IgD-negative memory B cell (primary cell): ENCODE measurements around the gene METTL15. TPM values are rescaled to one million over a fixed set of nuclear protein-coding genes. Genes with fewer than 3 reads are reported as not detected.

Source experiments
- H3K27ac Mint-ChIP-seq, 3 donors: one replicate each; pipeline ENCODE4 v1.8.0; 2020 to 2022; ENCODE audit warnings: mild to moderate bottlenecking in 3 of 3, mixed read lengths in 3 of 3, moderate library complexity in 1 of 3
- H3K27me3 Mint-ChIP-seq: one replicate; pipeline ENCODE4 v1.8.0; 2021; ENCODE audit warnings: mixed read lengths
- H3K36me3 Mint-ChIP-seq: one replicate; pipeline ENCODE4 v1.8.0; 2020; ENCODE audit warnings: mild to moderate bottlenecking, mixed read lengths
- H3K4me1 Mint-ChIP-seq, 3 donors: one replicate each; pipeline ENCODE4 v1.8.0; 2020 to 2022; ENCODE audit warnings: mixed read lengths in 3 of 3, mild to moderate bottlenecking in 1 of 3
- H3K4me3 Mint-ChIP-seq, 4 donors: one replicate each; pipeline ENCODE4 v1.8.0; 2020 to 2022; ENCODE audit warnings: mild to moderate bottlenecking in 4 of 4, mixed read lengths in 4 of 4, moderate library complexity in 3 of 4
- H3K9me3 Mint-ChIP-seq, 3 donors: one replicate each; pipeline ENCODE4 v1.8.0; 2020 to 2021; ENCODE audit warnings: mixed read lengths in 3 of 3, mild to moderate bottlenecking in 1 of 3
- polyA plus RNA-seq: library from polyadenylated mRNA; unstranded; fragments of 300-500 nt; fragmentation: Illumina TruSeq; gene quantifications from one replicate; pipeline ENCODE4 v1.2.3, GENCODE V29; 2021

The METTL15 gene
- polyA plus RNA-seq, 1 donor from 2014 or later, result 4.8 TPM

DNA sequence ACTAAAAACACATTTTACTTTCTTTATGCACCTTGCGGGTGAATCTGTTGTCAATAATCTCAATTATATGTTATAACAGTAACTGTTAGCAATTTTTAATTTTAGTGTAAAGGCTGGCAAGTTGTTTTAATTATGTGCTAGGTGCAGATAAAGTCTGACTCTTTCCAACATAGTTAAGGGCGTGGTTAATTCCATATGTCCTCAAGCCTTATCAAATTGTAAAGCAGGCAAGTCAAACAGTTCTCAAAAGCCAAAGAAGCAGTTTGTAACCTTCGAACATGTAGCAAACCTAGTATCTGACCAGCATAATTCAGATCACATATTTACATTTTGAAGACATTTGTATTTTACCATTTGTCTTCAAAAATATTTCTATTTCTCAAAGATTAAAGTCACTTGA, 29.2 kb downstream of the METTL15 start:
- no peaks in the 10 kb centered on the region for H3K27me3 Mint-ChIP-seq
- no peak overlapping the region for H3K4me3 Mint-ChIP-seq
- no peak overlapping the region for H3K27ac Mint-ChIP-seq
- H3K9me3 Mint-ChIP-seq, result peaks cover 7 to 39% (median 11%) of the 10 kb centered on the region in 3 donors
- peaks cover 0 to under 1% (median 0%) of the 10 kb centered on the region in 3 donors for H3K4me1 Mint-ChIP-seq
- peaks cover 19% of the 10 kb centered on the region for H3K36me3 Mint-ChIP-seq

DNA sequence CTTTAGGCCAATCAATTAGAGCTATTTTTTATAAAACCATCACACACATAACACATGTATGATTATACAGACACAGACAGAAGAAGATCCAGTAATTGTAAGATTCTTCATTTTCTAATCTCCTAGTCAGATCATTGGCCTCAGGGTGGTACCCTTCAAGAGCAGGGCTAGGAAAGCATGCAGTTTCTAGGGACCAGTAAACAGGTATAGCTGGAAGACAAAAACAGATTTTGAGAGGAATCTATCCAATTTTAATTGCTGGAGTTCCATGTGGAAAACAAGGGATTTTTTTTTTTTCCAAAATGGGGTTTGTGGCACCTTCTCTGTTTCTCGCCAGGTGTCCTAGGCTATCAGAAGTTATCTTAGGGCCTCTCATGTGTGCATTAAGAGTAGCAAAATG, 29.6 kb downstream of the METTL15 start:
- Mint-ChIP-seq H3K4me3 (no peak overlapping the region), H3K4me1 (peaks cover 0 to 6% (median 3%) of the 10 kb centered on the region in 3 donors), H3K27me3 (no peaks in the 10 kb centered on the region), H3K9me3 (peaks cover 7 to 39% (median 11%) of the 10 kb centered on the region in 3 donors), H3K27ac (no peak overlapping the region), H3K36me3 (peaks cover 21% of the 10 kb centered on the region)

- Mint-ChIP-seq H3K27me3 (no peaks in the 10 kb centered on the region), H3K4me3 (peak overlapping the region in 2 of 4 donors; percentile 22 to 51), H3K4me1 (peaks cover 2 to 14% (median 7%) of the 10 kb centered on the region in 3 donors), H3K27ac (no peak overlapping the region), H3K9me3 (peaks cover 7 to 39% (median 11%) of the 10 kb centered on the region in 3 donors), H3K36me3 (peaks cover 14% of the 10 kb centered on the region)
Measured at GRCh38 chr11:28139841-28140415, 31.7 kb downstream of the METTL15 start.

- H3K9me3 Mint-ChIP-seq, result peaks cover 4 to 34% (median 11%) of the 10 kb centered on the region in 3 donors
- H3K36me3 Mint-ChIP-seq, result peaks cover 13% of the 10 kb centered on the region
- peaks cover 2 to 14% (median 7%) of the 10 kb centered on the region in 3 donors for H3K4me1 Mint-ChIP-seq
- no peaks in the 10 kb centered on the region for H3K27me3 Mint-ChIP-seq
- H3K4me3 Mint-ChIP-seq, result no peak overlapping the region
- peak overlapping the region in 1 of 3 donors; percentile 43 for H3K27ac Mint-ChIP-seq
Measured at GRCh38 chr11:28140689-28141455, 32.7 kb downstream of the METTL15 start.

- Mint-ChIP-seq H3K4me3 (no peak overlapping the region), H3K4me1 (peaks cover 2 to 14% (median 7%) of the 10 kb centered on the region in 3 donors), H3K9me3 (peaks cover 3 to 21% (median 9%) of the 10 kb centered on the region in 3 donors), H3K36me3 (peaks cover 10% of the 10 kb centered on the region), H3K27ac (no peak overlapping the region), H3K27me3 (no peaks in the 10 kb centered on the region)
Measured at GRCh38 chr11:28142724-28143123, 34.5 kb downstream of the METTL15 start.

DNA sequence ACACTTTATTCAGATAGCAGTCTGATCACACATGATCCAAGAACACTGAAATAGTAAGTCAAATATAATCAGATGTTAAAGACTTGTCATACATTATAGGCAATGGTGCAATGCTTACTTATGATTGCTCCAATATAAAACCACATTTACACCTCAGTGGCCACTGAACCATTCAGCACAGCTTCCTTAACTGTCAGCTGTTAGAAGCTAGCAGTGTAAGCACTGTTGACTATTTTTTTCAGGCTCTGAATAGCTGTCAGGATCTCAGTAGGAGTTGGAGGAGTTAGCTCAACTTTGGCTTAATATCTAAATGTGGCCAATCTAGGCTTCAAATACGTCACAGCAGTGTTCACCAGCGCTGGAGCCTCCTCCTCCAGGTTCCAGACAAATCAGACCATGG, 36.6 kb downstream of the METTL15 start:
- Mint-ChIP-seq H3K4me3 (no peak overlapping the region), H3K4me1 (peaks cover 2 to 14% (median 7%) of the 10 kb centered on the region in 3 donors), H3K9me3 (peaks cover 2 to 9% (median 2%) of the 10 kb centered on the region in 3 donors), H3K27ac (no peak overlapping the region), H3K36me3 (peaks cover 6% of the 10 kb centered on the region), H3K27me3 (no peaks in the 10 kb centered on the region)

GRCh38 chr11:28146123-28146751, 38.0 kb downstream of the METTL15 start:
- Mint-ChIP-seq H3K9me3 (peaks cover 0 to under 1% (median under 1%) of the 10 kb centered on the region in 3 donors), H3K4me1 (peaks cover 2 to 14% (median 7%) of the 10 kb centered on the region in 3 donors), H3K4me3 (no peak overlapping the region), H3K27ac (no peak overlapping the region), H3K27me3 (no peaks in the 10 kb centered on the region), H3K36me3 (peaks cover 9% of the 10 kb centered on the region)

DNA sequence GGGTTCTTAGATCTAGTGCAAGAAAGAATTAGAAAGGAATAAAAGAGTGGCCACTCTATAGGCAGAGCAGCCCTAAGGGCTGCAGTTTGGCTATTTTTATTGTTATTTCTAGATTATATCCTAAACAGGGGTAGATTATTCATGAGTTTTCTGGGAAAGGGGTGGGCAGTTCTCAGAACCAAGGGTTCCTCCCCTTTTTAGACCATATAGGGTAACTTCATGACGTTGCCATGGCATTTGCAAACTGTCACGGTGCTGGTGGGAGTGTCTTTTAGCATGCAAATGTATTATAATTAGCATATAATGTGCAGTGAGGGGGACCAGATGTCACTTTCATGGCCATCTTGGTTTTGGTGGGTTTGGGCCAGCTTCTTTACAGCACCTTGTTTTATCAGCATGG, 44.6 kb downstream of the METTL15 start:
- Mint-ChIP-seq H3K27ac (no peak overlapping the region), H3K4me3 (no peak overlapping the region), H3K4me1 (no peaks in the 10 kb centered on the region), H3K36me3 (peaks cover 5% of the 10 kb centered on the region), H3K9me3 (no peaks in the 10 kb centered on the region), H3K27me3 (no peaks in the 10 kb centered on the region)

GRCh38 chr11:28153586-28153985, 45.4 kb downstream of the METTL15 start:
- Mint-ChIP-seq H3K27ac (no peak overlapping the region), H3K4me1 (no peaks in the 10 kb centered on the region), H3K4me3 (no peak overlapping the region), H3K36me3 (peaks cover 7% of the 10 kb centered on the region), H3K27me3 (no peaks in the 10 kb centered on the region), H3K9me3 (no peaks in the 10 kb centered on the region)

DNA sequence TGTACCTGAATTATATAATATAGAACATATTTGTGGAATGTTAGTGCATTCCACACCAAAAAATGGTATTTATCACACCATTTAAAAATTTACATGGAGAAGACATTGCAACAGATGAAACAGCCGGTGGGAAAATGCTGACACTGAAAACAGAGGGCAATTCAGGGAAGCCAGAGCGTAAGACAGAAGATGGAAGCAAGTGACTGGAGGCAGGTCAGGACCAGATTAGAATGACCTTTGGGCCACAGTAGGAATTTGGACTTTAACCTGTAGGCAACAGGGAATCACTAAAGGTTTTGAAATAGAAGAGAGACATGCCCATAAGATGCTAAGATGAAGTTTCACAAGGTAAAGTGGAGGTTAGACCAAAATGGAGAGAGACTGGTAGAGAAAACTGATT, 60.5 kb downstream of the METTL15 start:
- Mint-ChIP-seq H3K9me3 (peaks cover 0 to 2% (median 2%) of the 10 kb centered on the region in 3 donors), H3K4me1 (peaks cover 0 to 8% (median 4%) of the 10 kb centered on the region in 3 donors), H3K27ac (peak overlapping the region in 1 of 3 donors; percentile 7), H3K4me3 (no peak overlapping the region), H3K36me3 (peaks cover 24% of the 10 kb centered on the region), H3K27me3 (no peaks in the 10 kb centered on the region)

- Mint-ChIP-seq H3K36me3 (peaks cover 28% of the 10 kb centered on the region), H3K9me3 (peaks cover 0 to 5% (median 2%) of the 10 kb centered on the region in 3 donors), H3K4me3 (no peak overlapping the region), H3K27me3 (no peaks in the 10 kb centered on the region), H3K4me1 (peaks cover 0 to 8% (median 4%) of the 10 kb centered on the region in 3 donors), H3K27ac (no peak overlapping the region)
Measured at GRCh38 chr11:28169816-28170215, 61.6 kb downstream of the METTL15 start.

DNA sequence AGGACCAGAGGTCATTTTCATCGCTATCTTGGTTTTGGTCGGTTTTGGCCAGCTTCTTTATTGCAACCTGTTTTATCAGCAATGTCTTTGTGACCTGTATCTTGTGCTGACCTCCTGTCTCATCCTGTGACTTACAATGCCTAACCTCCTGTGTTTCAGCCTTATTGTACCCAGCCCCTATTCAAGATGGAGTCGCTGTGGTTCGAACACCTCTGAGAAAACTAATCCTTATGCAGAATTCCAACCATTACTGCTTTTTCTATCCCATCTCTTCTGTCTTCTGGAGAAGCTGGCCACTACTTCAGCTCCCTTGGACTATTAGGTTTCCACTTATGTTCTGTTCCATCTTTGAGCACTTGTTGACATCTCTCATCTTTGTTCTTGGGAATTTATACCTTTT, 62.6 kb downstream of the METTL15 start:
- H3K27ac Mint-ChIP-seq, result no peak overlapping the region
- no peak overlapping the region for H3K4me3 Mint-ChIP-seq
- H3K9me3 Mint-ChIP-seq, result peaks cover 0 to 8% (median 2%) of the 10 kb centered on the region in 3 donors
- no peaks in the 10 kb centered on the region for H3K27me3 Mint-ChIP-seq
- H3K4me1 Mint-ChIP-seq, result peaks cover 2 to 8% (median 4%) of the 10 kb centered on the region in 3 donors
- H3K36me3 Mint-ChIP-seq, result peaks cover 24% of the 10 kb centered on the region

GRCh38 chr11:28176351-28176750, 68.2 kb downstream of the METTL15 start:
- peaks cover 0 to 3% (median 1%) of the 10 kb centered on the region in 3 donors for H3K4me1 Mint-ChIP-seq
- H3K9me3 Mint-ChIP-seq, result peaks cover 0 to 9% (median 2%) of the 10 kb centered on the region in 3 donors
- no peak overlapping the region for H3K4me3 Mint-ChIP-seq
- H3K36me3 Mint-ChIP-seq, result peaks cover 15% of the 10 kb centered on the region
- H3K27ac Mint-ChIP-seq, result no peak overlapping the region
- no peaks in the 10 kb centered on the region for H3K27me3 Mint-ChIP-seq

DNA sequence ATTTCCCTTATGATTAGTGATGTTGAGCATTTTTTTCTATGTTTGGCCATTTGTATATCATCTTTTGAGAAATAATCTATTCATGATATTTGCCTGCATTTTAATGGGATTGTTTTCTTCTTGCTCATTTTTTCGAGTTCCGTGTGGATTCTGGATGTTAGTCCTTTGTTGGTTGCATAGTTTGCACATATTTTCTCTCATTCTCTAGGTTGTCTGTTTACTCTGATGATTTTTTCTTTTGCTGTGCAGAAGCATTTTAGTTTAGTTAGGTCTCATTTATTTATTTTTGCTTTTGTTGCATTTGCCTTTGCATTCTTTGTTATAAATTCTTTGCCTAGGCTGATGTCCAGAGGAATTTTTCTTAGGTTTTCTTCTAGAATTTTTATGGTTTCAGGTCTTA, 87.3 kb downstream of the METTL15 start:
- peak overlapping the region in 1 of 4 donors; percentile 23 for H3K4me3 Mint-ChIP-seq
- H3K4me1 Mint-ChIP-seq, result no peaks in the 10 kb centered on the region
- H3K27ac Mint-ChIP-seq, result no peak overlapping the region
- H3K9me3 Mint-ChIP-seq, result peaks cover 0 to 6% (median 3%) of the 10 kb centered on the region in 3 donors
- H3K27me3 Mint-ChIP-seq, result no peaks in the 10 kb centered on the region
- peaks cover 20% of the 10 kb centered on the region for H3K36me3 Mint-ChIP-seq

DNA sequence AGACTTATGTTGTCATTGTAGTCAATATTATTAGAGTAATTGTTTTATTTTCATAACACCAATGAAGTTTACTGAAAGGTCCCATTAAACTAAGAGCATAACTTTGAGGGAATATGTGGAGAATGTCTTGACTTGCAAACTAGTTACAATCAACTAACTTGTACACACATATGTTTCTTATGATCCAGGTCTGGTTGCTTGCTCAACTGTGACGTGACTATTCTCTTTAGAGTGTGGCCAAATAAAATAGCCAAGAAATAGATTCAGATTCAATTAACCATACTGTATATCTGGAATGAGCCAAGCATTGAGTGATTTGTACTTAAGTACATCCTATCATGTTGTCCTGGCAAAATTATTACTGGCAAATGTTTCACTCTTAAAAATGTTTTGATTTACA, 101.7 kb downstream of the METTL15 start:
- Mint-ChIP-seq H3K9me3 (peaks cover 0 to 1% (median 0%) of the 10 kb centered on the region in 3 donors), H3K4me3 (no peak overlapping the region), H3K4me1 (peaks cover 2 to 15% (median 13%) of the 10 kb centered on the region in 3 donors), H3K27me3 (no peaks in the 10 kb centered on the region), H3K27ac (no peak overlapping the region), H3K36me3 (peaks cover 10% of the 10 kb centered on the region)
